Large intestine (tissue), 3 donors: ENCODE data around the gene BPIFB6. TPM values are rescaled to one million over a fixed set of nuclear protein-coding genes. Genes with fewer than 3 reads are reported as not detected.
"Not testable (repeated sequence)": the region's sequence is repeated elsewhere in the genome, so short reads cannot be mapped to it uniquely, and the experiment has no call there.

Experiments
- DNase-seq, 2 donors: peaks; one replicate each; pipeline versions ENCODE4 v3.0.0 to v3.0.0-alpha.2; 2013
- H3K27ac ChIP-seq: one replicate; pipeline ENCODE4 v1.5.1; 2013; ENCODE audit warnings: low read length
- H3K27me3 ChIP-seq: 2 replicates; pipeline ENCODE4 v1.6.1; 2013; ENCODE audit warnings: low read length; ENCODE audit not compliant: control insufficient read depth, insufficient read depth
- H3K36me3 ChIP-seq: 2 replicates; pipeline ENCODE4 v1.6.1; 2013; ENCODE audit warnings: low read length; ENCODE audit not compliant: control insufficient read depth, insufficient read depth
- H3K4me1 ChIP-seq: one replicate; pipeline ENCODE4 v1.6.1; 2013; ENCODE audit warnings: low read length; ENCODE audit not compliant: control insufficient read depth, insufficient read depth
- H3K4me3 ChIP-seq: one replicate; pipeline ENCODE4 v1.5.1; 2013; ENCODE audit warnings: low read length
- H3K9me3 ChIP-seq: one replicate; pipeline ENCODE4 v1.6.1; 2013; ENCODE audit warnings: mild to moderate bottlenecking, low read depth, low read length, moderate library complexity; ENCODE audit not compliant: control insufficient read depth
- WGBS: methylation state at CpG from one replicate; pipeline ENCODE4 v1.1.5; 2013; ENCODE audit warnings: low lambda C conversion rate; ENCODE audit not compliant: insufficient coverage; 5-methylcytosine and 5-hydroxymethylcytosine counted together
- polyA plus RNA-seq: library from polyadenylated mRNA; unstranded; fragments of 120-200 nt; gene quantifications from one replicate; pipeline ENCODE4 v1.2.1, GENCODE V29; 2013

BPIFB6 gene
- polyA plus RNA-seq, 1 donor: not detected

- no peaks in the 10 kb centered on the region for H3K36me3 ChIP-seq
- no peaks in the 10 kb centered on the region for H3K4me1 ChIP-seq
- H3K27me3 ChIP-seq: no peaks in the 10 kb centered on the region
- H3K9me3 ChIP-seq: no peaks in the 10 kb centered on the region
- H3K4me3 ChIP-seq: no peak overlapping the region
- no peak overlapping the region for H3K27ac ChIP-seq
- no peak for DNase-seq
- no CpG with 5 or more reads among the region's 6 CpGs for WGBS
Observed at GRCh38 chr20:33034901-33035492, 3.5 kb downstream of the BPIFB6 start.

- no peak for DNase-seq
- no peak overlapping the region for H3K4me3 ChIP-seq
- H3K9me3 ChIP-seq: no peaks in the 10 kb centered on the region
- H3K4me1 ChIP-seq: no peaks in the 10 kb centered on the region
- H3K36me3 ChIP-seq: no peaks in the 10 kb centered on the region
- 70% methylated on average over 2 of the region's 5 CpGs for WGBS
- H3K27ac ChIP-seq: no peak overlapping the region
- H3K27me3 ChIP-seq: no peaks in the 10 kb centered on the region
Observed at GRCh38 chr20:33037456-33037855, 6.0 kb downstream of the BPIFB6 start.

GRCh38 chr20:33038243-33038642, 6.8 kb downstream of the BPIFB6 start:
- H3K36me3 ChIP-seq: no peaks in the 10 kb centered on the region
- H3K27ac ChIP-seq: no peak overlapping the region
- H3K9me3 ChIP-seq: no peaks in the 10 kb centered on the region
- no peaks in the 10 kb centered on the region for H3K4me1 ChIP-seq
- H3K4me3 ChIP-seq: no peak overlapping the region
- 100% methylated on average over 3 of the region's 4 CpGs for WGBS
- no peaks in the 10 kb centered on the region for H3K27me3 ChIP-seq
- DNase-seq: no peak

GRCh38 chr20:33042430-33042829, 11.0 kb downstream of the BPIFB6 start:
- Histone ChIP-seq H3K9me3 (no peaks in the 10 kb centered on the region), H3K4me3 (no peak overlapping the region), H3K36me3 (no peaks in the 10 kb centered on the region), H3K27ac (no peak overlapping the region), H3K27me3 (no peaks in the 10 kb centered on the region), H3K4me1 (no peaks in the 10 kb centered on the region)
- WGBS: no CpG with 5 or more reads among the region's 3 CpGs
- no peak for DNase-seq

- no peaks in the 10 kb centered on the region for H3K27me3 ChIP-seq
- no peak for DNase-seq
- WGBS: no CpG with 5 or more reads among the region's 2 CpGs
- no peak overlapping the region for H3K27ac ChIP-seq
- H3K4me3 ChIP-seq: no peak overlapping the region
- no peaks in the 10 kb centered on the region for H3K4me1 ChIP-seq
- no peaks in the 10 kb centered on the region for H3K9me3 ChIP-seq
- no peaks in the 10 kb centered on the region for H3K36me3 ChIP-seq
Observed at GRCh38 chr20:33042983-33043730, 11.7 kb downstream of the BPIFB6 start.

- Histone ChIP-seq H3K36me3 (no peaks in the 10 kb centered on the region), H3K27ac (no peak overlapping the region), H3K4me1 (no peaks in the 10 kb centered on the region), H3K9me3 (no peaks in the 10 kb centered on the region), H3K27me3 (no peaks in the 10 kb centered on the region), H3K4me3 (no peak overlapping the region)
- DNase-seq: no peak
- WGBS: no CpG with 5 or more reads among the region's 1 CpG
Observed at GRCh38 chr20:33043731-33044181, 12.3 kb downstream of the BPIFB6 start.

GRCh38 chr20:33045129-33045721, 13.8 kb downstream of the BPIFB6 start:
- not testable (repeated sequence) for DNase-seq, H3K9me3 ChIP-seq, H3K4me1 ChIP-seq, H3K4me3 ChIP-seq, H3K27ac ChIP-seq, H3K36me3 ChIP-seq, H3K27me3 ChIP-seq
- 100% methylated on average over 2 of the region's 15 CpGs for WGBS

GRCh38 chr20:33046412-33046811, 15.0 kb downstream of the BPIFB6 start:
- WGBS: no CpG with 5 or more reads among the region's 3 CpGs

GRCh38 chr20:33051333-33051732, 19.9 kb downstream of the BPIFB6 start:
- no peaks in the 10 kb centered on the region for H3K36me3 ChIP-seq
- no peak for DNase-seq
- no peak overlapping the region for H3K27ac ChIP-seq
- no CpG with 5 or more reads among the region's 4 CpGs for WGBS
- no peaks in the 10 kb centered on the region for H3K4me1 ChIP-seq
- H3K27me3 ChIP-seq: no peaks in the 10 kb centered on the region
- H3K4me3 ChIP-seq: no peak overlapping the region
- H3K9me3 ChIP-seq: no peaks in the 10 kb centered on the region

More at GRCh38 chr20:33046412-33046811, 15.0 kb downstream of the BPIFB6 start:
- Histone ChIP-seq H3K27me3 (no peaks in the 10 kb centered on the region), H3K4me1 (no peaks in the 10 kb centered on the region), H3K36me3 (no peaks in the 10 kb centered on the region), H3K27ac (no peak overlapping the region), H3K4me3 (no peak overlapping the region), H3K9me3 (no peaks in the 10 kb centered on the region)
- DNase-seq: no peak

- no peaks in the 10 kb centered on the region for H3K9me3 ChIP-seq
- DNase-seq: no peak
- WGBS: 100% methylated on average over 1 of the region's 25 CpGs
- no peaks in the 10 kb centered on the region for H3K27me3 ChIP-seq
- H3K36me3 ChIP-seq: no peaks in the 10 kb centered on the region
- H3K4me1 ChIP-seq: no peaks in the 10 kb centered on the region
- no peak within 1 kb of the TSS for H3K27ac ChIP-seq
- H3K4me3 ChIP-seq: no peak within 1 kb of the TSS
Observed at GRCh38 chr20:33053291-33054106, 22.1 kb downstream of the BPIFB6 start, which contains the start of gene BPIFB3. TSS of gene BPIFB3 (plus strand) at chr20:33053903. CDS start at chr20:33055436, 1,533 bp downstream.
